ENCODE measurements around the gene PFKFB2.

- TF ChIP-seq CTCF (conservative IDR thresholded peaks at IDR 0.05 in 1 of 2, IDR thresholded peaks at IDR 0.05 in 1 of 2; ENCODE audit: extremely low read depth in 1 of 2, insufficient read depth in 1 of 2, low read depth in 1 of 2, low read length in 2 of 2) = no peak
- no peak for TF ChIP-seq EZH2 (IDR thresholded peaks at IDR 0.05; ENCODE audit: borderline replicate concordance, low read length)
Measured at GRCh38 chr1:207027921-207028320, 25.2 kb upstream of the PFKFB2 start.
